T47D (cell line): ENCODE data around the gene RABAC1.

ENCODE experiments used
- DNase-seq, 2 experiments: peaks; one replicate each; pipeline versions ENCODE4 v3.0.0 to v3.0.0-alpha.2; 2011 to 2012; ENCODE audit warnings: low read depth in 1 of 2, low spot score in 1 of 2
- JUND ChIP-seq: IDR thresholded peaks from 2 replicates; pipeline ENCODE4 v1.6.1; 2012; ENCODE audit warnings: low read depth
- in situ Hi-C: cut with HindIII; loops from 2 replicates; pipeline ENCODE4 v1.10.0; 2016; ENCODE audit warnings: low sequenced_read_pairs, low pct_unique_long_range_greater_than_20kb

RABAC1 gene, protein sequence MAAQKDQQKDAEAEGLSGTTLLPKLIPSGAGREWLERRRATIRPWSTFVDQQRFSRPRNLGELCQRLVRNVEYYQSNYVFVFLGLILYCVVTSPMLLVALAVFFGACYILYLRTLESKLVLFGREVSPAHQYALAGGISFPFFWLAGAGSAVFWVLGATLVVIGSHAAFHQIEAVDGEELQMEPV

DNA sequence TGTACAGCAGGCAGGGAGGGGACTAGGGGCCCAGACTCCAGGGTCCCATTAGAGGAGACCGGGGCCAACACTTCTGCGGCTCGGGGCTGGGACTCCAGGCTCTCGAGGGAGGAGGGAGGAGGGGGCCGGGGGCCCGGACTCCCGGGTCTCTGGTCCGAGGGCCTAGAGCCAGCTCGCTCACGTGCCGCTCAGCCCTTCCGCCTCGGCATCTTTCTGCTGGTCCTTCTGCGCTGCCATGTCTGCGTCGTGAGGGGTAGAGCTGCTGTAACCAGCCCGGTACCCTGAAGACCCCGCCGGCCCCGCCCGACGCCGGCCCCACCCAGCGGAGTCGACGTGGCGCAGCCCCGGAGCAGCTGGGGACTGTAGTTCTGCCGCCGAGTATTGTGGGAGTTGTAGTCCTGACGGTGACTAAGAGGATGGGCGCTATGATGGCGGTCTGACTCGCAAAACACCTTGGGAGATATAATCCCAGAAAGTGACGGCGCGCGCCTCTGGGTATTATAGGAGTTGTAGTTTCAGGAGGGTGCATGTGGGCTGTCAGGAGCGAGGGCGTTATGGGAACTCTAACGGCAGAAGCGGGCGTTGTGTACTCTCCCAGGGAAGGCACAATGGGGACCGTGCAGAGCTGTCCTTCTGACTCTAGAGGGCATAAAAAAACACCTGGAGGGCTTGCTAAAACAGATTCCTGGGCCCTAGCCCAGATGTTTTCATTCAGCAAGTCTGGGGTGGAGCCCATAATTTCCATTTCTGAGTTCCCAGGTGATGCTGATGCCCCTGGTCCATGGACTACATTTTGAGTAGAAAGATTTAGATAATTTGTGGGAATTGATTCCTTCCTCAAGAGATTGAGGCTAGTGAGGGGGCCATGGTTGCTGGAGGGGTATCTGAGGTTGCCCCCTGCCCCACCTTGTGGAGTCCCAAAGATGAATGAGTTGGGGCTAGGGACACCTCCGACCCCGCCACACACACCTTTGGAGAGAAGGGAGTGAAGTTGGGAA lies at the start of gene RABAC1:
Gene RABAC1 (minus strand): TSS at position 266 of the 998 bp plus-strand sequence. CDS start 29 bp downstream, at position 237.
- peak; percentile 83 to 92 for DNase-seq
- in situ Hi-C loops: no loop called here
- TF ChIP-seq JUND: no peak

DNA sequence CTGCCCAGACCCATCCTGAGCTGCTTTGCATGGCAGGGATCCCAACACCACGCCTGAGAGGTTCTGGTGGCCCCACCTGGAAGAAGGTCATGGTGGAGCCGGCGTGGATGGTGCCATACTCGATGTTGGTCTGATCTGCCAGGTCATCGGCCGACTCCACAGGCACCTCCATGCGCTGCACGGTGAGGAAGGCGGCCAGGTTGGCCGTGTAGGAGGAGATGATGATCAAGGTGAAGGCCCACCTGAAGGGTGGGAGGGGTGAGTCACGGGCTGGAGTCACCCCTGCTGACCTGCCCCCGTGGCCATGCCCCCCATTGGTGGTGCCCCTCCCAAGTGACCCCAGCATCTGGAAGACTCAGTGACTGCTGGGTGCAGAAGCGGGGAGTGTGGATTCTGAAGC lies 47.4 kb upstream of the RABAC1 start:
- in situ Hi-C loops: no loop called here
- DNase-seq: no peak
- TF ChIP-seq JUND: no peak

DNA sequence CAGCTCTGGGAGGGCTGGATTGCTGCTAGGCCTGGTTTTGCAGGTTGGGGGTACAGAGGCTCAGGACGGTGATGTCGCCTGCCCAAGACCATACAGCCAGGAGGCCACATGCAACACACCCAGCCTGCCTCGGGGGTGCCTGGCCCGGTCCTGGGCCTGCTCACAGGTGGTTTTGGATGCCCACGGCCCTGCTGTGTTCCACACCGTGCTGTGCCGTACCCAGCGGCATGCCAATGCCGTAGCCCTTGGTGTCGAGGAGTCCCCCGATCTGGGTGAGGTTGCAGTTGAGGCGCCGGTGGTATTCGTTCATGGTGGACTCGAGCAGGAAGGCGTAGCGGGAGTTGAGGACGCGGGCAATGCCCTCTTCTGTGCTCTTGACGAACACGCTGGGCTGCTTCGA lies 46.4 kb upstream of the RABAC1 start:
- in situ Hi-C loops: no loop called here
- TF ChIP-seq JUND: no peak
- no peak for DNase-seq

DNA sequence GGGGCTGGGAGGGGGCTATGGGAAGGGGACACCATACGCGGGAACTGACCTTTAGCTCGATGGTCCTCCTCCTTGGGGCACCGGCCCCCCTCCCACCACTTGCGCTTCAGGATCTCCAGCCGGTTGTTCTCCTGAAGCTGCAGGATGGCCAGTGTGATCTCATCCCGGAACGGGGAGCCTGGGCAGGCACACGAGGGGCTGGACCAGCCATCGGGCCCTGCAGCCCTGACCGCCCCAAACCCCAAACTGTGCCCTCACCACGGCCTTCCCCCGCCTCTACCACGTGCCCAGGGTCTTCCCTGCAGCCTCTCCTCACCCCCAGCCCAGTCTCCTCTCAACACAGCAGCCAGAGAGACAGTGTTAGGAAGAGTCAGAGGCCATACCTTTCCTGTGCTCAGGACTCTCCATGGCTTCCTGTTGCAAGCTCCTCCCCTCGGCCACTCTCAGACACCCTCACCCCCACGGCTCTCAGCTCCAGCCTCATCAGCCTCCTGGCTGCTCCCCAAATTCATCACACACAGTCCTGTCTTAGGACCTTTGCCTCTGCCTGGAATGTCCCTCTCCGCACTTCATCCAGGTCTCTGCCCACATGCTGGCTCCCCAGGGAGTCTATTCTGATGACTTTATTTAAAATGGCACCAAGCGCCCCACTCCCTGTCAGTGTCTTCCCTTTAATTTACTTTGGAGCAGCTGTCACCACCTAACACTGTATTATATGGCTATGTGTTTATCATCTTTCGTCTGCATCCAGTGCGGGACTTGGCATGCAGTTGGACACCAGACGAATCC lies 44.6 kb upstream of the RABAC1 start:
- no peak for TF ChIP-seq JUND
- in situ Hi-C loops: no loop called here

DNA sequence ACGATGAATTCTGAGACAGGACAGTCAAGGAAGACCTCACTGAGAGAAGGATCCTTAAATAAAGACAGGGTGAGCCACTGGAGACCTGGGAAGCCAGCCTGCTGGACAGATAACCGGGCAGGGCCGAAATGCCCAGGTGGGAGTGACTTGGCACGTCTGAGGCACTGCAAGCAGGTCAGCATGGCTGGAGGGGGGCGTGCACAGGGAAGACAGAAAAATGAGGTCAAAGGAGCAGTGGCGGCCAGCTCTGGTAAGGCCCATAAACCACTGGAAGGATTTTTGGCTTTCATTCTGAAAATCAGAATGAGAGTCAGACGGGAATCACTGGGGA lies 40.7 kb upstream of the RABAC1 start:
- in situ Hi-C loops: no loop called here
- DNase-seq: no peak

More for the DNA sequence above, 44.6 kb upstream of the RABAC1 start:
- no peak for DNase-seq

DNA sequence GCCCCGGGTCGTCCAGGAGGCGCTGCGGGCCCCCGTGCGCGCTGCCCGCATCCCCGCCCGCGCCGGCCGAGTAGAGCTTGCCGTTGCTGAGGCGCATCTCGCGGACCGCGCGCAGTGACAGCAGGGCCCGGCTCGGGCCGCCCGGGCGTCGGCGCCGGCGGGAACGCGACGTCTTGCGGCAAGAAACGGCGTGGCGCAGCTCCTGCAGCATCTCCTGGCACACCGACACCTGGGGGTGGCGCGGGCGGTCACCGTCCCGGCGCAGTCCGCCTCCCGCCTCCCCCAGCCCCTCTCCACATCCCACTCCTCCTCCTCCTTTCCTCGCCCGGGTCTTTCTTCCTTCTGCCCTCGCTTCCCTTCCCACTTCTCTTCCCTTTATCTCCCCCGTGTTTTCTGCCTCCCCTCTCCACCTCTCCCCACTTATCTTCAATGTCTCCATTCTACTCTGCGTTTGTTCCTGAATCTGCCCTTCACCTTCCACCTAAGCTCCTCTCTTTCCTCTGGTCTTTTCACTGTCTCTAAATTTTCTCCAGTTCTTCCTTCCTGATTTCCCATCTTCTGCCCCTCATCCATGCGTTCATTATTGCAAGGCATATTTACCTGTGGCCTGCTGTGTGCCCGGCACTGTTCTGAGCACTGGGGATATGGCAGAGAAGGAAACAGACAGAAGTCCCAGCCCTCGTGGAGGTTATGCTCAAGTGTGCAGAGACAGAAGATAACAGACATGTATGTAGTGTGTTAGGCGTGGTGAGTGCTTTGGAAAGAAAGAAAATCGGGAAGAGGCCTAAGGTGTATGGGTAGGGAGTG lies 40.2 kb upstream of the RABAC1 start:
- DNase-seq: no peak
- TF ChIP-seq JUND: no peak
- in situ Hi-C loops: no loop called here

More for the DNA sequence above, 40.7 kb upstream of the RABAC1 start:
- no peak for TF ChIP-seq JUND

DNA sequence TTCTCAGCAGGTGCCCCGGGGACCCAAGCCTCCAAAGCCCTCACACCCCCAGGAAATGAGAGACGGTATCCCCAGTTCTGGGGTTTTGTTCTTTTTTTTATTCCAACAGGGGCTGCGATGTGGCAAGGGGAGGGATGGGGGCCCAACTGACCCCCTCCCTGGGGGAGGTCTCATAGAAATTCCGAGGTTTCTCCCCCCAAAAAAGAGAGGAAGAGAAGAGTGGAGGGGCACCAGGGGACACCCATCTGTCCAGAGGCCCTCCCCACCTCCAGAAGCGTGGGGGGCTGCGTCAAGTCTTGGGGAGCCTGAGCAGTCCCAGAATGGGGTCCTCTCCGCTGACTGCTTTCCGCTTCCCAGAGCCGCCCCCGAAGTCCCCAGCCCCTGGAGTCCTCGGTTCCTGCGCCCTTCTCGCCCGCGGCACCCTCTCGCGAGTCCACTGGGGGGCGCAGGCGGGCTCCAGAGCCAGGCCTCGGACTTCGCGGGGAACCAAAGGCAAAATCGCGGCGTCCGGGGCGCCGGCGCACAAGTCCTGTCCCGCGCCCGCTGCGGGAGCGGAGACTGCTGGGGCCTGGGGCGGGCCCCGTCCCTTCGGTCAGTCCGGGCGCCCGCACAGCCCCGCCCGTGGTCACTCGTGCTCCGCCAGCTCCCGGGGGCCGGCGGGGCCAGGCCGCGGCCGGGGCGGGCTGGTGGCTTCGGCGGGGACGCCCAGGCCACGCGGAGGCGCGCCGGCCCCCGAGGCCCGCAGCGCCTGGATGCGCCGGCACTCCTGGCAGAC lies 39.3 kb upstream of the RABAC1 start:
- DNase-seq: peak in 1 of 2 experiments; percentile 48

DNA sequence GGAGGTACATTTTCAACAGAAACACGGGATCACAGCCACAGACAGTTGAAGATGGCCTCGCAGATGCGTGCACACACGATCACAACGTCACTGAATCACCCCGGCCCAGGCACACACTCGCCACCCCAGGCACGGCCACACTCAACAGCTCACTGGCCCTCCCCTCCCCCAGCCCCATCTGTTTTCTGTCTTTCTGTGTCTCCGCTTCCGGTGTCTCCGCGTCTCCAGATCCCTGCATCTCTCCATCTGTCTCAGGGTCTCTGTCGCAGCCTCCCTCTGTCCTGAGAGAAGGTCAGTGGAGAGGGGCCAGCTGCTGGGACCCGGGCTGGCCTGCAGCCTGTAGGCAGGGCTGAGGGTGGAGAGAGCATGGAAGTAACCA lies 38.7 kb upstream of the RABAC1 start:
- no peak for TF ChIP-seq JUND
- no peak for DNase-seq
- in situ Hi-C loops: no loop called here

More for the DNA sequence above, 39.3 kb upstream of the RABAC1 start:
- in situ Hi-C loops: no loop called here
- no peak for TF ChIP-seq JUND

DNA sequence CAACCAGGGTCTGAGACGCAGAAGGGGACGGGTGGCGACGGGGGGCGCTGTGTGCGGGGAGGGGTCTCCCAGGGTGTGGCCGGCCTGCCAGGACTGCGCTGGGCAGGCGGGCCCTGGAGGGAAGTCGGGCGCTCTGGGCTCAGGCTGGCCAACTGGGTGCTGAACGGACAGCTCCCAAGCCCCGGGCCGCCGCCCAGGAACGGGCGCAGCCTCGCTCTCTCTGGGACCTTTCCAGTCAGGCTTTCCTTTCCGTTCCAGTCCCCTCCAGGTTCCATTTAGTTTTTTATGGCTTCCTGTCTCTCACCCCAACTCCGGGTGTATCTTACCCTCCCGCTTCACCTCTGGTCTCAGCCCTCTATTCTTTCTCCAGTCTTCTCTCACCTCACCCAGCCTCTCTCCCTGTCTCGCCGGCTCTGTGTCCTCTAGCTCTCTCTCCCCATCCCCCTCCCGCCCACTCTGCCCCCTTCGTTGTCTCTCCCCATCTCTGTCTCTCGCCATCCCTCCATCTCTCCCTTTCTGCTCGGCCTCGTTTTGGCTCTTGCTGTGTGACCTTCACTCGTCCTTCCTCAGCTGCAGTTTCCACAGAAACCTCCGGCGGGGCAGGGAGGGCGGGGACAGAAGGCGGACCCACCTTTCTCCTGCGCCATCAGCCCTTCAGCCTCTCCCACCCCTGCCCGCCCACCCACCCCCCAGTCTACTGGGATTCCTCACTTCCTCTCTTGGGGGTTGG lies 38.2 kb upstream of the RABAC1 start:
- in situ Hi-C loops: no loop called here

DNA sequence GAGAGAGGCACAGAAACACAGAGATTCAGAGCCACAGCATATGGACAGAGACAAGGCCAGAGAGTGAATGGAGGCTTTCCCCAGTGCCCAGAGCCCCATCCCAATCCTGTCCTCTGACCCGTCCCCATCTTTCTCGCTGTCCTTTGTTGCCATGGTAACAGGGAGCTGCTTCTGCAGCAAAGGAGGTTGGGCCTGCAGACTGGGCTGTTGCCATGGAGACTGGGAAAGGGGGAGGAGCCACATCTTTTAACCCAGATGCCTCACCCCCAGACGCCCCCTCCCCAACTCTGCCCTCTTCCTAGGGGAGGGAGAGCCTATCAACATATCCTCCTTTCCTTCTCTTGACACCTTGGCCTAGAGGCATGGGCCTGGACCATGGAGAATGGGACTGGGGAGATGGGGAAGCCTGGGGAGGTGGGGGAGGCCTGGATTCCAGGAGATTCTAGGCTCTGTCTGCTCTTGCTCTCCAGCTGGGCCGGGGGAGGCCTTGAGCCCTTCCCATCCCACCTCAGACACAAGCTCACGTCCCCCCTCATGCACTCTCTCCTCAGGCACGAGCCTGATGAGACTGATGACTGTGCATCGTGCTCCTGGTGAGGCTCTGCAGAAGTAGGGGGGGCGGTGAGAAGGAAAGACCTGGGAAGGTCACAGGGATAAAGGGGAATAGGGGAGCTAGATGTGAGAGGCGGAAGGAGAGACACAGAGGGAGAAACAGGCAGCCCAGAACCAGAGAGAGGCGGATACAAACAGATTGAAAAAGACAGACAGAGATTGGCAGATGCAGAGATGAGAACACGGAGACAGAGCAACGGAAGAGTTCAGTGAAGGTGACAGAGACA lies 37.1 kb upstream of the RABAC1 start:
- TF ChIP-seq JUND: no peak
- no peak for DNase-seq
- in situ Hi-C loops: no loop called here

More for the DNA sequence above, 38.2 kb upstream of the RABAC1 start:
- no peak for TF ChIP-seq JUND
- DNase-seq: peak; percentile 55 to 83
